ENCODE results near the gene SOBP.

GRCh38 chr6:107624050-107624449 is 134.1 kb downstream of the SOBP start:
- TF ChIP-seq CTCF (IDR thresholded peaks at IDR 0.05) (no peak), POLR2A (IDR thresholded peaks at IDR 0.05) (no peak)

Data from tibial nerve (tissue), 3 donors.